ENCODE data around the gene DIS3L2.

GRCh38 chr2:231968820-231969219 is 7.3 kb downstream of the DIS3L2 start:
- no peak for TF ChIP-seq RAD21 (IDR thresholded peaks at IDR 0.05 in 1 of 2, conservative IDR thresholded peaks at IDR 0.05 in 1 of 2; ENCODE audit: low read depth in 2 of 2, low read length in 2 of 2)
- no peak for TF ChIP-seq SUZ12 (IDR thresholded peaks at IDR 0.05; ENCODE audit: low read length)
- TF ChIP-seq CEBPB (IDR thresholded peaks at IDR 0.05; ENCODE audit: low read depth, low read length) = no peak
- no peak for TF ChIP-seq CREB1 (IDR thresholded peaks at IDR 0.05)

Measured in H1 (cell line).